ENCODE data around the gene NID1. TPM values are rescaled to one million over a fixed set of nuclear protein-coding genes. Genes with fewer than 3 reads are reported as not detected.
"Not testable (repeated sequence)": the region's sequence is repeated elsewhere in the genome, so short reads cannot be mapped to it uniquely, and the experiment has no call there.

The NID1 gene
- total and polyA plus RNA-seq, 8 donors: 21.4 to 214 (median 89.6) TPM

GRCh38 chr1:236009857-236010256, 55.0 kb downstream of the NID1 start:
- Histone ChIP-seq H3K4me1 (no peaks in the 10 kb centered on the region), H3K9me3 (no peaks in the 10 kb centered on the region), H3K27ac (peak overlapping the region in 4 of 5 donors; percentile 51 to 89 (median 78)), H3K4me3 (no peak overlapping the region), H3K27me3 (no peaks in the 10 kb centered on the region), H3K36me3 (peaks cover 17 to 81% (median 53%) of the 10 kb centered on the region in 4 donors)
- TF ChIP-seq POLR2A (IDR thresholded peaks at IDR 0.05) (no peak), POLR2AphosphoS5 (IDR thresholded peaks at IDR 0.05) (no peak), CTCF (IDR thresholded peaks at IDR 0.05) (no peak), EP300 (IDR thresholded peaks at IDR 0.05) (no peak)
- peak in 1 of 2 donors; percentile 69 for DNase-seq
- 56 to 63% (median 61%) methylated on average over 2 of the region's 2 CpGs for WGBS, 5 donors
- intact Hi-C loops (cut with DNase I; ENCODE audit: low total_unique reads): no loop called here

GRCh38 chr1:236009191-236009590, 55.7 kb downstream of the NID1 start:
- Histone ChIP-seq H3K4me1 (no peaks in the 10 kb centered on the region), H3K4me3 (no peak overlapping the region), H3K27ac (peak overlapping the region in 4 of 5 donors; percentile 1 to 89 (median 78)), H3K27me3 (no peaks in the 10 kb centered on the region), H3K9me3 (no peaks in the 10 kb centered on the region), H3K36me3 (peaks cover 17 to 77% (median 46%) of the 10 kb centered on the region in 4 donors)
- WGBS, 5 donors: 47 to 69% (median 63%) methylated on average over 5 of the region's 5 CpGs
- DNase-seq: peak in 1 of 2 donors; percentile 51
- TF ChIP-seq CTCF (IDR thresholded peaks at IDR 0.05) (no peak), EP300 (IDR thresholded peaks at IDR 0.05) (no peak), POLR2A (IDR thresholded peaks at IDR 0.05) (no peak), POLR2AphosphoS5 (IDR thresholded peaks at IDR 0.05) (peak in 1 of 3 donors; percentile 5)
- intact Hi-C loops (cut with DNase I; ENCODE audit: low total_unique reads): no loop called here

GRCh38 chr1:236007781-236008180, 57.1 kb downstream of the NID1 start:
- intact Hi-C loops (cut with DNase I; ENCODE audit: low total_unique reads): no loop called here
- Histone ChIP-seq H3K36me3 (peaks cover 10 to 77% (median 34%) of the 10 kb centered on the region in 4 donors), H3K27me3 (no peaks in the 10 kb centered on the region), H3K4me3 (no peak overlapping the region), H3K4me1 (no peaks in the 10 kb centered on the region), H3K27ac (peak overlapping the region in 1 of 5 donors; percentile 80), H3K9me3 (no peaks in the 10 kb centered on the region)
- no peak for DNase-seq
- TF ChIP-seq POLR2A (IDR thresholded peaks at IDR 0.05): no peak
- TF ChIP-seq CTCF (IDR thresholded peaks at IDR 0.05): no peak
- no peak for TF ChIP-seq EP300 (IDR thresholded peaks at IDR 0.05)
- no peak for TF ChIP-seq POLR2AphosphoS5 (IDR thresholded peaks at IDR 0.05)
- WGBS, 5 donors: 93 to 97% (median 96%) methylated on average over 3 of the region's 3 CpGs

GRCh38 chr1:236003058-236003457, 61.8 kb downstream of the NID1 start:
- H3K9me3 ChIP-seq; DNase-seq; H3K4me3 ChIP-seq; intact Hi-C loops (cut with DNase I; ENCODE audit: low total_unique reads); H3K4me1 ChIP-seq; H3K27me3 ChIP-seq: not testable (repeated sequence)
- Histone ChIP-seq H3K36me3 (peaks cover 0 to 83% (median 25%) of the 10 kb centered on the region in 4 donors), H3K27ac (peak overlapping the region in 2 of 5 donors; percentile 21 to 49)
- 62 to 91% (median 79%) methylated on average over 9 of the region's 9 CpGs for WGBS, 5 donors

GRCh38 chr1:236002572-236002971, 62.3 kb downstream of the NID1 start:
- TF ChIP-seq CTCF (IDR thresholded peaks at IDR 0.05) (no peak), EP300 (IDR thresholded peaks at IDR 0.05) (no peak), POLR2AphosphoS5 (IDR thresholded peaks at IDR 0.05) (no peak), POLR2A (IDR thresholded peaks at IDR 0.05) (no peak)
- Histone ChIP-seq H3K36me3 (peaks cover 0 to 83% (median 25%) of the 10 kb centered on the region in 4 donors), H3K4me3 (no peak overlapping the region), H3K27ac (peak overlapping the region in 3 of 5 donors; percentile 47 to 66 (median 60)), H3K27me3 (no peaks in the 10 kb centered on the region), H3K9me3 (no peaks in the 10 kb centered on the region), H3K4me1 (peaks cover 0 to 4% (median 0%) of the 10 kb centered on the region in 4 donors)
- 87 to 92% (median 90%) methylated on average over 11 of the region's 11 CpGs for WGBS, 5 donors
- DNase-seq: no peak
- intact Hi-C loops (cut with DNase I; ENCODE audit: low total_unique reads): no loop called here
